K562 (cell line): Measurements from ENCODE around the gene C6orf141. TPM values are rescaled to one million over a fixed set of nuclear protein-coding genes. Genes with fewer than 3 reads are reported as not detected.

ENCODE experiments used
- ATAC-seq: fragments of 200-7000 bp; cut with Tn5 transposase; 3 replicates; pipeline ENCODE4 v1.9.1; 2020; ENCODE audit warnings: moderate library complexity
- BruUV-seq: library from RNA; stranded (reverse); fragments of 400-500 nt; replicated peaks from 2 replicates; lab custom pipeline; 2021; lab: Mats Ljungman, UMichigan
- CTCF ChIA-PET: fragments of 300-600 bp; formaldehyde crosslinking; extraction: SDS; loops from one replicate; lab custom pipeline; 2021; ENCODE audit warnings: low intra/inter-chr PET ratio; lab: Yijun Ruan, JAX
- POLR2A ChIA-PET: fragments of 300-600, 350-650 bp; sonication (Branson Sonifier 250); formaldehyde crosslinking; extraction: SDS; loops from one replicate; lab custom pipeline; 2021; ENCODE audit warnings: antibody characterized with exemption, inconsistent platforms; lab: Yijun Ruan, JAX
- DNase-seq, 4 experiments: peaks; one replicate each; pipeline versions ENCODE4 v3.0.0 to v3.0.0-alpha.2; 2011 to 2018; ENCODE audit warnings: low spot score in 3 of 4, mixed read lengths in 3 of 4; ENCODE audit errors: extremely low read depth in 1 of 4
- FAIRE-seq: peaks from 2 replicates; lab custom pipeline; 2011; peaks lifted over from hg19 to GRCh38; lab: Jason Lieb, UNC
- H2AFZ ChIP-seq: 2 replicates; pipeline ENCODE4 v1.6.0; 2011; ENCODE audit warnings: low read depth, low read length, control low read depth, inconsistent platforms
- H3K27ac ChIP-seq: fragments of 200-600 bp; 3 replicates; pipeline ENCODE4 v1.8.0; 2011; ENCODE audit warnings: low read depth, mild to moderate bottlenecking, control low read depth, inconsistent platforms, low read length, moderate library complexity, mixed read lengths; ENCODE audit errors: extremely low read depth
- H3K27me3 ChIP-seq, 2 experiments: fragments of 300-600 bp in 1 of 2; 2 replicates in 1 of 2; 3 replicates in 1 of 2; pipeline versions ENCODE4 v1.6.0 to v1.8.0; 2011; ENCODE audit warnings: inconsistent platforms in 2 of 2, low read length in 2 of 2, mild to moderate bottlenecking in 1 of 2, mixed read lengths in 1 of 2, moderate library complexity in 1 of 2; ENCODE audit not compliant: control insufficient read depth in 2 of 2, insufficient read depth in 2 of 2
- H3K36me3 ChIP-seq: fragments of 300-600 bp; 3 replicates; pipeline ENCODE4 v1.8.0; 2011; ENCODE audit warnings: mild to moderate bottlenecking, low read length, inconsistent platforms; ENCODE audit not compliant: control insufficient read depth, insufficient read depth
- H3K4me1 ChIP-seq, 2 experiments: fragments of 200-600 bp in 1 of 2; replicated peaks in 1 of 2; 2 replicates in 1 of 2; 3 replicates in 1 of 2; pipeline versions ENCODE4 v1.5.1 to v1.8.0; 2011; ENCODE audit warnings: inconsistent platforms in 2 of 2, low read length in 2 of 2, mild to moderate bottlenecking in 1 of 2, mixed read lengths in 1 of 2, moderate library complexity in 1 of 2; ENCODE audit not compliant: control insufficient read depth in 2 of 2, insufficient read depth in 2 of 2
- H3K4me2 ChIP-seq: 2 replicates; pipeline ENCODE4 v1.6.1; 2011; ENCODE audit warnings: low read length, control low read depth, inconsistent platforms, mixed read lengths; ENCODE audit not compliant: insufficient read depth
- H3K4me3 ChIP-seq: fragments of 200-600 bp; sonication (generic), shearing (Covaris generic); 2 replicates; pipeline ENCODE4 v1.5.1; 2016; ENCODE audit warnings: control low read depth, inconsistent platforms
- H3K79me2 ChIP-seq: fragments of 200-600 bp; 3 replicates; pipeline ENCODE4 v1.8.0; 2011; ENCODE audit warnings: low read length, inconsistent platforms; ENCODE audit not compliant: control insufficient read depth, insufficient read depth
- H3K9ac ChIP-seq, 2 experiments: 2 replicates each; pipeline versions ENCODE4 v1.6.0 to v1.6.1; 2011; ENCODE audit warnings: low read depth in 2 of 2, low read length in 2 of 2, control low read depth in 1 of 2, inconsistent platforms in 1 of 2, mild to moderate bottlenecking in 1 of 2, mixed read lengths in 1 of 2; ENCODE audit not compliant: insufficient read depth in 1 of 2
- H3K9me1 ChIP-seq: one replicate; pipeline ENCODE4 v1.6.0; 2011; ENCODE audit warnings: inconsistent platforms, mild to moderate bottlenecking, low read length, moderate library complexity; ENCODE audit not compliant: control insufficient read depth, insufficient read depth
- H3K9me3 ChIP-seq: replicated peaks from 2 replicates; pipeline ENCODE4 v1.5.1; 2011; ENCODE audit warnings: low read depth, low read length, inconsistent platforms; ENCODE audit not compliant: control insufficient read depth, insufficient read depth
- H4K20me1 ChIP-seq: replicated peaks from 2 replicates; pipeline ENCODE4 v1.6.1; 2011; ENCODE audit warnings: low read length, inconsistent platforms, mixed read lengths; ENCODE audit not compliant: control insufficient read depth, insufficient read depth
- DPF2 ChIP-seq: fragments of 450-650 bp; IDR thresholded peaks from 2 replicates; pipeline ENCODE4 v1.6.1; 2016
- FUS ChIP-seq: fragments of 200-400 bp; formaldehyde crosslinking; optimal IDR thresholded peaks from 2 replicates; pipeline ENCODE3; 2017; ENCODE audit warnings: low read depth, low read length
- KLF13 ChIP-seq: fragments of 450-650 bp; IDR thresholded peaks from 2 replicates; pipeline ENCODE4 v1.6.1; 2016; ENCODE audit warnings: missing genetic modification characterization, low read depth, mild to moderate bottlenecking, missing compliant biosample characterization, moderate library complexity, borderline replicate concordance
- POLR2B ChIP-seq: fragments of 450-650 bp; IDR thresholded peaks from 2 replicates; pipeline ENCODE4 v1.6.1; 2018; ENCODE audit warnings: low read depth; ENCODE audit not compliant: partially characterized antibody
- POLR2H ChIP-seq: IDR thresholded peaks from 2 replicates; pipeline ENCODE4 v1.6.1; 2016; ENCODE audit warnings: missing genetic modification characterization, low read depth, mild to moderate bottlenecking, control low read depth, missing compliant biosample characterization, moderate library complexity
- RAD51 ChIP-seq: fragments of 450-650 bp; IDR thresholded peaks from 2 replicates; pipeline ENCODE4 v1.7.1; 2016; ENCODE audit warnings: low read depth, mild to moderate bottlenecking, borderline replicate concordance
- TCFL5 ChIP-seq: fragments of 250-450 bp; sonication (Bioruptor Pico); conservative IDR thresholded peaks from 2 replicates; pipeline ENCODE4 v1.6.1; 2021; ENCODE audit warnings: mild to moderate bottlenecking, moderate library complexity, matching md5 sums
- XRCC5 ChIP-seq: fragments of 200-400 bp; formaldehyde crosslinking; IDR thresholded peaks from 2 replicates; pipeline ENCODE4 v1.6.1; 2017; ENCODE audit warnings: low read depth, mild to moderate bottlenecking, low read length
- ZC3H11A ChIP-seq: IDR thresholded peaks from 2 replicates; pipeline ENCODE4 v1.6.1; 2012; ENCODE audit warnings: low read depth, low read length, improper control_type of control experiment
- ZNF445 ChIP-seq: fragments of 250-450 bp; sonication (Bioruptor Pico); IDR thresholded peaks from 2 replicates; pipeline ENCODE4 v1.4.0; 2020; ENCODE audit warnings: low read depth, mild to moderate bottlenecking, moderate library complexity
- WGBS: fragments of 100-300 bp; shearing (Covaris generic); methylation state at CpG from one replicate; pipeline ENCODE4 v1.1.6; 2016; ENCODE audit warnings: low coverage, mixed read lengths; ENCODE audit not compliant: insufficient coverage; ENCODE audit errors: missing lambda C conversion rate; 5-methylcytosine and 5-hydroxymethylcytosine counted together
- in situ Hi-C: fragments of 300-500 bp; cut with MboI; formaldehyde crosslinking; loops from 4 replicates; pipeline ENCODE4 v1.15.0; 2018; ENCODE audit warnings: inconsistent platforms, mixed read lengths
- intact Hi-C: fragments of 100-400 bp; cut with micrococcal nuclease; formaldehyde crosslinking; loops from 2 replicates; pipeline ENCODE4 v1.14.2; 2022
- polyA plus RNA-seq, 8 experiments: library from polyadenylated mRNA; depleted of rRNA in 4 of 8; stranded (reverse) in 5 of 8; unstranded in 3 of 8; fragments of >200 nt; fragmentation: Nextera tagmentation in 2 of 8; fragmentation: Illumina TruSeq in 1 of 8; extraction: Ambion mirVana in 2 of 8; extraction: Trizol in 1 of 8; gene quantifications; 2 replicates each; pipeline versions ENCODE4 v1.2.1 to v1.2.3, GENCODE V29; 2011 to 2014; ENCODE audit warnings: inconsistent platforms in 1 of 8, missing spikeins in 1 of 8
- total RNA-seq, 7 experiments: library from RNA; depleted of rRNA in 6 of 7; stranded (reverse); fragments of >200 nt in 6 of 7; fragmentation: Illumina TruSeq in 2 of 7; extraction: Trizol in 2 of 7; gene quantifications; 2 replicates each; pipeline versions ENCODE4 v1.2.1 to v1.2.3, GENCODE V29; 2011 to 2021; ENCODE audit warnings: low replicate concordance in 1 of 7
- TF ChIP-seq, protein P1 (sequence below), 2 experiments: fragments of 450-650 bp in 1 of 2; sonication (generic) in 1 of 2; formaldehyde crosslinking in 1 of 2; IDR thresholded peaks; 2 replicates each; pipeline versions ENCODE4 v1.7.1 to v1.9.0; 2016 to 2022; ENCODE audit warnings: inconsistent platforms in 1 of 2, mild to moderate bottlenecking in 1 of 2, missing genetic modification reagents in 1 of 2

C6orf141 gene
- total and polyA plus RNA-seq, 9 of the 15 experiments (the other 6 are each of a cell fraction or from before 2014, with no cell fraction given) = not detected

DNA sequence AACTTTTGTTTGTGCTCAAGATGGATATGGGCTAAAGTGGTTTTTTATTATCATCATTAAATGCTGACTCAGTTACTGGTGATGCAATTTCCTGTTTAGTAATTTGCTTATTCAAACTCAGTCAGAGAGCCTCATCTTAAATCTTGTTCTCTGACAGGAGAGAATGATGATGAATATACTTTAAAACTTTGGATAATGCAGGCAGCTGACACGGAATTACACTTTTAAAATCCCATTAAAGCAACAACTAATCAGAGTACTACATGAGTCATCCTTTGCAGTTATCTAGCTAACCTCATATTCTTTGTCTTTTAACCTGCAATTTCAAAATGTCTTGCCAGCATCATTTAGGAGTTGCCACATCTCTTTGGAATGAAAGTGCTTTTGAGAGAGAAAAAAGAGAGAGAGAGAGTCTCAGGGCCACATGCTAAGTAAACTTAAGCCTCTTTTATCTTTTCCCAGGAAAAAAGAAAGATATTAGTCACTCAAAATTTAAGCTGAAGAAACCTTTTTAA lies 9.2 kb upstream of the C6orf141 start:
- BruUV-seq = no TSS peak
- Histone ChIP-seq H2AFZ (peak overlapping the region; percentile 40), H3K36me3 (no peaks in the 10 kb centered on the region), H3K4me2 (no peak overlapping the region), H3K9me1 (no peaks in the 10 kb centered on the region), H3K79me2 (no peaks in the 10 kb centered on the region), H3K9ac (no peak overlapping the region), H3K9me3 (no peaks in the 10 kb centered on the region), H4K20me1 (no peaks in the 10 kb centered on the region), H3K27me3 (no peaks in the 10 kb centered on the region), H3K4me1 (peaks cover 0 to 16% of the 10 kb centered on the region in 2 experiments; a peak in 2 of 5 replicates), H3K4me3 (no peak overlapping the region), H3K27ac (peak overlapping the region; percentile 59; the same call in 1 of the 3 replicates)
- CTCF ChIA-PET = interaction anchor here (0.7 to 1.1 kb wide), 2 partner anchors 10 to 490 kb away, joined by 3 to 4 read pairs; no protein-coding TSS in a partner anchor
- POLR2A ChIA-PET = interaction anchor here (0.6 to 1.5 kb wide), 3 partner anchors 9 to 16 kb away, joined by 3 to 4 read pairs (median 4); no protein-coding TSS in a partner anchor
- WGBS = 0% methylated on average over 1 of the region's 1 CpG
- in situ Hi-C loops (no loop called here), intact Hi-C loops (no loop called here)
- ATAC-seq (peak; percentile 29), FAIRE-seq (no peak), DNase-seq (peak in 2 of 4 experiments; percentile 29 to 31)
- TF ChIP-seq ZC3H11A (no peak), TCFL5 (CRISPR knock-in tag) (no peak), DPF2 (peak; percentile 84; the same call in 1 of the 2 replicates), FUS (no peak), KLF13 (tag) (no peak), POLR2B (no peak), XRCC5 (no peak), ZNF445 (CRISPR knock-in tag) (no peak), POLR2H (peak; percentile 67; the same call in 1 of the 2 replicates), RAD51 (no peak)
- TF ChIP-seq, protein P1, sequence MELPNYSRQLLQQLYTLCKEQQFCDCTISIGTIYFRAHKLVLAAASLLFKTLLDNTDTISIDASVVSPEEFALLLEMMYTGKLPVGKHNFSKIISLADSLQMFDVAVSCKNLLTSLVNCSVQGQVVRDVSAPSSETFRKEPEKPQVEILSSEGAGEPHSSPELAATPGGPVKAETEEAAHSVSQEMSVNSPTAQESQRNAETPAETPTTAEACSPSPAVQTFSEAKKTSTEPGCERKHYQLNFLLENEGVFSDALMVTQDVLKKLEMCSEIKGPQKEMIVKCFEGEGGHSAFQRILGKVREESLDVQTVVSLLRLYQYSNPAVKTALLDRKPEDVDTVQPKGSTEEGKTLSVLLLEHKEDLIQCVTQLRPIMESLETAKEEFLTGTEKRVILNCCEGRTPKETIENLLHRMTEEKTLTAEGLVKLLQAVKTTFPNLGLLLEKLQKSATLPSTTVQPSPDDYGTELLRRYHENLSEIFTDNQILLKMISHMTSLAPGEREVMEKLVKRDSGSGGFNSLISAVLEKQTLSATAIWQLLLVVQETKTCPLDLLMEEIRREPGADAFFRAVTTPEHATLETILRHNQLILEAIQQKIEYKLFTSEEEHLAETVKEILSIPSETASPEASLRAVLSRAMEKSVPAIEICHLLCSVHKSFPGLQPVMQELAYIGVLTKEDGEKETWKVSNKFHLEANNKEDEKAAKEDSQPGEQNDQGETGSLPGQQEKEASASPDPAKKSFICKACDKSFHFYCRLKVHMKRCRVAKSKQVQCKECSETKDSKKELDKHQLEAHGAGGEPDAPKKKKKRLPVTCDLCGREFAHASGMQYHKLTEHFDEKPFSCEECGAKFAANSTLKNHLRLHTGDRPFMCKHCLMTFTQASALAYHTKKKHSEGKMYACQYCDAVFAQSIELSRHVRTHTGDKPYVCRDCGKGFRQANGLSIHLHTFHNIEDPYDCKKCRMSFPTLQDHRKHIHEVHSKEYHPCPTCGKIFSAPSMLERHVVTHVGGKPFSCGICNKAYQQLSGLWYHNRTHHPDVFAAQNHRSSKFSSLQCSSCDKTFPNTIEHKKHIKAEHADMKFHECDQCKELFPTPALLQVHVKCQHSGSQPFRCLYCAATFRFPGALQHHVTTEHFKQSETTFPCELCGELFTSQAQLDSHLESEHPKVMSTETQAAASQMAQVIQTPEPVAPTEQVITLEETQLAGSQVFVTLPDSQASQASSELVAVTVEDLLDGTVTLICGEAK (IDR thresholded peaks at IDR 0.05) = peak; percentile 42
- TF ChIP-seq, protein P1 (CRISPR knock-in tag; IDR thresholded peaks at IDR 0.05) = no peak
